Naive thymus-derived CD4-positive, alpha-beta T cell (primary cell): ENCODE data around the gene COX17. TPM values are rescaled to one million over a fixed set of nuclear protein-coding genes. Genes with fewer than 3 reads are reported as not detected.
A peak's percentile ranks its signal among the peaks of the same experiment; 100 is the strongest.

Experiments
- ATAC-seq: fragments of 150-1000 bp; cut with Tn5 transposase; 2 replicates; pipeline ENCODE4 v1.10.0; 2021; ENCODE audit warnings: mild to moderate bottlenecking, moderate library complexity
- CTCF ChIA-PET: fragments of 350-600 bp; sonication (Branson Sonifier 250); formaldehyde crosslinking; loops from one replicate; lab custom pipeline; 2021; ENCODE audit warnings: antibody characterized with exemption; lab: Charles Lee
- POLR2A ChIA-PET: fragments of 350-600 bp; sonication (Branson Sonifier 250); formaldehyde crosslinking; loops from one replicate; lab custom pipeline; 2021; ENCODE audit warnings: antibody characterized with exemption, inconsistent platforms; lab: Charles Lee
- DNase-seq, 9 donors: peaks; one replicate each; pipeline versions ENCODE4 v3.0.0 to v3.0.0-alpha.2; 2020 to 2022; ENCODE audit warnings: mixed read lengths in 1 of 9
- H3K27ac ChIP-seq: one replicate; pipeline ENCODE4 v1.7.0; 2013; ENCODE audit warnings: mild to moderate bottlenecking, low read depth, low read length, moderate library complexity
- H3K27me3 ChIP-seq, 2 donors: one replicate each; pipeline ENCODE4 v1.7.0; 2013; ENCODE audit warnings: low read length in 2 of 2, mild to moderate bottlenecking in 2 of 2, moderate library complexity in 2 of 2; ENCODE audit not compliant: control insufficient read depth in 2 of 2, insufficient read depth in 2 of 2
- H3K36me3 ChIP-seq, 3 experiments: 1 replicate in 2 of 3; 2 replicates in 1 of 3; pipeline ENCODE4 v1.7.0; 2013; ENCODE audit warnings: low read length in 3 of 3, mild to moderate bottlenecking in 3 of 3, moderate library complexity in 1 of 3; ENCODE audit not compliant: insufficient read depth in 3 of 3, control insufficient read depth in 2 of 3
- H3K4me1 ChIP-seq, 2 donors: one replicate each; pipeline ENCODE4 v1.7.0; 2013; ENCODE audit warnings: low read length in 2 of 2, mild to moderate bottlenecking in 2 of 2, moderate library complexity in 1 of 2; ENCODE audit not compliant: control insufficient read depth in 2 of 2, insufficient read depth in 2 of 2
- H3K4me3 ChIP-seq: 2 replicates; pipeline ENCODE4 v1.7.0; 2013; ENCODE audit warnings: mild to moderate bottlenecking, low read length
- H3K9me3 ChIP-seq, 3 experiments: 1 replicate in 2 of 3; 2 replicates in 1 of 3; pipeline ENCODE4 v1.7.0; 2013; ENCODE audit warnings: low read length in 3 of 3; ENCODE audit not compliant: control insufficient read depth in 2 of 3
- H3K27ac Mint-ChIP-seq, 9 donors: one replicate each; pipeline ENCODE4 v1.8.0; 2020 to 2022; ENCODE audit warnings: mixed read lengths in 9 of 9, mild to moderate bottlenecking in 8 of 9, moderate library complexity in 5 of 9, inconsistent platforms in 2 of 9
- H3K27me3 Mint-ChIP-seq, 5 donors: one replicate each; pipeline ENCODE4 v1.8.0; 2021 to 2022; ENCODE audit warnings: mixed read lengths in 5 of 5, mild to moderate bottlenecking in 1 of 5
- H3K36me3 Mint-ChIP-seq, 5 donors: one replicate each; pipeline ENCODE4 v1.8.0; 2020 to 2022; ENCODE audit warnings: mixed read lengths in 5 of 5, mild to moderate bottlenecking in 3 of 5, inconsistent platforms in 1 of 5
- H3K4me1 Mint-ChIP-seq, 7 donors: one replicate each; pipeline ENCODE4 v1.8.0; 2020 to 2022; ENCODE audit warnings: mixed read lengths in 7 of 7, mild to moderate bottlenecking in 3 of 7, inconsistent platforms in 1 of 7
- H3K4me3 Mint-ChIP-seq, 10 donors: one replicate each; pipeline ENCODE4 v1.8.0; 2020 to 2022; ENCODE audit warnings: mild to moderate bottlenecking in 10 of 10, mixed read lengths in 10 of 10, moderate library complexity in 6 of 10, inconsistent platforms in 2 of 10
- H3K9me3 Mint-ChIP-seq, 11 donors: one replicate each; pipeline ENCODE4 v1.8.0; 2020 to 2022; ENCODE audit warnings: mixed read lengths in 11 of 11, mild to moderate bottlenecking in 4 of 11, inconsistent platforms in 1 of 11, moderate library complexity in 1 of 11
- intact Hi-C, 2 donors: fragments of 100-400 bp; cut with micrococcal nuclease; formaldehyde crosslinking; loops; one replicate each; pipeline ENCODE4 v1.15.1; 2023
- polyA plus RNA-seq, 2 donors: library from polyadenylated mRNA; unstranded; fragments of 300-500 nt; fragmentation: Illumina TruSeq; gene quantifications; one replicate each; pipeline ENCODE4 v1.2.3, GENCODE V29; 2021
- total RNA-seq, 6 experiments: library from RNA in 5 of 6; stranded (reverse) in 5 of 6; gene quantifications; 1 replicate in 5 of 6; 2 replicates in 1 of 6; pipeline ENCODE4 v1.2.3 and lab custom pipeline; 2021 to 2026

Gene COX17
- total and polyA plus RNA-seq, 7 experiments from 2014 or later: 25.6 to 60.8 (median 35.3) TPM

- intact Hi-C loops: loop anchor here in 1 of 2 donors (1.0 kb wide), 1 partner anchor 7 kb away; no protein-coding TSS in a partner anchor
- ATAC-seq (peak; percentile 16), DNase-seq (no peak)
- Histone ChIP-seq H3K9me3 (no peaks in the 10 kb centered on the region), H3K27me3 (no peaks in the 10 kb centered on the region), H3K27ac (no peak overlapping the region), H3K4me1 (no peaks in the 10 kb centered on the region), H3K36me3 (no peaks in the 10 kb centered on the region), H3K4me3 (no peak overlapping the region)
- CTCF ChIA-PET: no interaction called here
- Mint-ChIP-seq H3K9me3 (peaks cover 0 to 1% (median 0%) of the 10 kb centered on the region in 11 donors), H3K4me1 (peaks cover 0 to 37% (median 7%) of the 10 kb centered on the region in 7 donors), H3K4me3 (no peak overlapping the region), H3K27ac (no peak overlapping the region), H3K36me3 (peaks cover 0 to 4% (median 0%) of the 10 kb centered on the region in 5 donors), H3K27me3 (peaks cover 0 to 28% (median 10%) of the 10 kb centered on the region in 5 donors)
- POLR2A ChIA-PET: no interaction called here
Measured at GRCh38 chr3:119630880-119631329, 46.3 kb downstream of the COX17 start.

- no peaks in the 10 kb centered on the region for H3K36me3 ChIP-seq
- Mint-ChIP-seq H3K4me3 (no peak overlapping the region), H3K27ac (no peak overlapping the region), H3K9me3 (peaks cover 0 to 1% (median 0%) of the 10 kb centered on the region in 11 donors), H3K36me3 (peaks cover 0 to 2% (median 0%) of the 10 kb centered on the region in 5 donors), H3K27me3 (peaks cover 0 to 34% (median 15%) of the 10 kb centered on the region in 5 donors), H3K4me1 (peaks cover 0 to 37% (median 7%) of the 10 kb centered on the region in 7 donors)
- peak; percentile 44 for ATAC-seq
- no peak overlapping the region for H3K4me3 ChIP-seq
- no peaks in the 10 kb centered on the region for H3K27me3 ChIP-seq
- CTCF ChIA-PET: no interaction called here
- POLR2A ChIA-PET: no interaction called here
- H3K27ac ChIP-seq: no peak overlapping the region
- intact Hi-C loops: loop anchor here in 1 of 2 donors (1.0 kb wide), 1 partner anchor 8 kb away; no protein-coding TSS in a partner anchor
- H3K9me3 ChIP-seq: no peaks in the 10 kb centered on the region
- H3K4me1 ChIP-seq: no peaks in the 10 kb centered on the region
- no peak for DNase-seq
Measured at GRCh38 chr3:119630128-119630879, 46.9 kb downstream of the COX17 start.

- H3K36me3 ChIP-seq: no peaks in the 10 kb centered on the region
- Mint-ChIP-seq H3K27me3 (peaks cover 0 to 38% (median 15%) of the 10 kb centered on the region in 5 donors), H3K4me3 (peak overlapping the region in 2 of 10 donors; percentile 18 to 51), H3K36me3 (peaks cover 0 to 2% (median 0%) of the 10 kb centered on the region in 5 donors), H3K4me1 (peaks cover 0 to 37% (median 7%) of the 10 kb centered on the region in 7 donors), H3K27ac (no peak overlapping the region), H3K9me3 (peaks cover 0 to 2% (median 0%) of the 10 kb centered on the region in 11 donors)
- intact Hi-C loops: no loop called here
- ATAC-seq (peak; percentile 54), DNase-seq (no peak)
- CTCF ChIA-PET: no interaction called here
- POLR2A ChIA-PET: no interaction called here
- no peaks in the 10 kb centered on the region for H3K4me1 ChIP-seq
- H3K4me3 ChIP-seq: no peak overlapping the region
- H3K27ac ChIP-seq: no peak overlapping the region
- H3K27me3 ChIP-seq: no peaks in the 10 kb centered on the region
- no peaks in the 10 kb centered on the region for H3K9me3 ChIP-seq
Measured at GRCh38 chr3:119628816-119629445, 48.3 kb downstream of the COX17 start.

DNA sequence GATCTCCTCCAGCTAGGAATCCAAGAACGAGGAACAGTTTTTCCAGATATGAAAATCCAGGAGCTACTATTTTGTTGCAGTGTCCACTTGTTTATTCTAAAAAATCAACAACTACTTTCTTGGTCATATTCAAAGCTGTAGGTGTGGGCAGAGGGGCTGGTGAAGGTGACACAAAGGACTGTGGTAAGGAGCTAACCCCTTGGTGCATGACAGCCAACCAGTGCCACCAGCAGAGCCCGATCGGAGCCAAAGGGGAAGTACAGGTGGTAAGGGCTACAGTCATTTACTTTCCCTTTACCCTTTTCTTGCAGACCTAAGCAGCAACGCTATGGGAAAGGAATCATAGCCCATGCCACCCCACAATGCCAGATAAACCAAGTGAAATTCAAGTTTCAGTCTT, 48.8 kb downstream of the COX17 start:
- H3K27me3 Mint-ChIP-seq: peaks cover 0 to 38% (median 15%) of the 10 kb centered on the region in 5 donors
- H3K36me3 Mint-ChIP-seq: peaks cover 0 to 2% (median 0%) of the 10 kb centered on the region in 5 donors
- H3K4me1 Mint-ChIP-seq: peaks cover 0 to 37% (median 7%) of the 10 kb centered on the region in 7 donors
- ATAC-seq: peak; percentile 60
- Histone ChIP-seq H3K9me3 (no peaks in the 10 kb centered on the region), H3K36me3 (no peaks in the 10 kb centered on the region), H3K4me3 (no peak overlapping the region), H3K27me3 (no peaks in the 10 kb centered on the region), H3K27ac (no peak overlapping the region), H3K4me1 (no peaks in the 10 kb centered on the region)
- intact Hi-C loops: no loop called here
- peak overlapping the region in 2 of 10 donors; percentile 18 to 28 for H3K4me3 Mint-ChIP-seq
- H3K9me3 Mint-ChIP-seq: peaks cover 0 to 2% (median 0%) of the 10 kb centered on the region in 11 donors
- POLR2A ChIA-PET: no interaction called here
- CTCF ChIA-PET: no interaction called here
- H3K27ac Mint-ChIP-seq: peak overlapping the region in 1 of 9 donors; percentile 64
- DNase-seq: no peak

DNA sequence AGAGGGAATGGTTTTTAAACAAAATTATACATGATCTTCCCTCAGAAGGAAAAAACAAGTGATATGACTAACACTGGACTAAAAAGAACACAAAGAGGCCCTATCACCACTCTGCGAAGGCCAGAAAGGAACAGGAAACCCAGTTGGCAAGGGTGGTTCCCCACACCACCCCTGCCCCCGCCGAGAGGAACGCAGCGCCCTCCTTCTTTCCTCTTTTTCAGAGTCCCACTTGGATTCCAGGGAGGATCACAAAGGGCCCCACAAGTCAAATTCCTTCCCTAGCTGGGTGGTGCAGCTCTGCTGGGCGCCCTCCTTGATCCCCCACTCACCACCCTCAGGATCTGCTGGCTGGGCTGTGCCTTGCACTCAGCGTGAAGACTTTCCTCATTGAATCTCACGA, 49.7 kb downstream of the COX17 start:
- Mint-ChIP-seq H3K4me3 (peak overlapping the region in 1 of 10 donors; percentile 8), H3K9me3 (peaks cover 0 to 2% (median 0%) of the 10 kb centered on the region in 11 donors), H3K36me3 (peaks cover 0 to 2% (median 0%) of the 10 kb centered on the region in 5 donors), H3K4me1 (peaks cover 0 to 37% (median 7%) of the 10 kb centered on the region in 7 donors), H3K27ac (peak overlapping the region in 1 of 9 donors; percentile 73), H3K27me3 (peaks cover 0 to 38% (median 15%) of the 10 kb centered on the region in 5 donors)
- no peaks in the 10 kb centered on the region for H3K4me1 ChIP-seq
- no peak overlapping the region for H3K27ac ChIP-seq
- no peak overlapping the region for H3K4me3 ChIP-seq
- ChIA-PET POLR2A (no interaction called here), CTCF (no interaction called here)
- H3K9me3 ChIP-seq: no peaks in the 10 kb centered on the region
- no peaks in the 10 kb centered on the region for H3K36me3 ChIP-seq
- ATAC-seq (peak; percentile 66), DNase-seq (no peak)
- H3K27me3 ChIP-seq: no peaks in the 10 kb centered on the region
- intact Hi-C loops: no loop called here

GRCh38 chr3:119626196-119626595, 51.0 kb downstream of the COX17 start:
- H3K27ac ChIP-seq: no peak overlapping the region
- no peak overlapping the region for H3K4me3 ChIP-seq
- no peaks in the 10 kb centered on the region for H3K9me3 ChIP-seq
- DNase-seq (no peak), ATAC-seq (no peak)
- peaks cover 0 to 2% (median 0%) of the 10 kb centered on the region in 11 donors for H3K9me3 Mint-ChIP-seq
- ChIA-PET CTCF (no interaction called here), POLR2A (no interaction called here)
- no peaks in the 10 kb centered on the region for H3K27me3 ChIP-seq
- H3K27ac Mint-ChIP-seq: no peak overlapping the region
- no peak overlapping the region for H3K4me3 Mint-ChIP-seq
- no peaks in the 10 kb centered on the region for H3K36me3 ChIP-seq
- peaks cover 0 to 2% (median 0%) of the 10 kb centered on the region in 5 donors for H3K36me3 Mint-ChIP-seq
- H3K27me3 Mint-ChIP-seq: peaks cover 0 to 38% (median 15%) of the 10 kb centered on the region in 5 donors
- peaks cover 0 to 37% (median 7%) of the 10 kb centered on the region in 7 donors for H3K4me1 Mint-ChIP-seq
- H3K4me1 ChIP-seq: no peaks in the 10 kb centered on the region
- intact Hi-C loops: no loop called here
